Measurements from ENCODE around the gene B3GNT5. TPM values are rescaled to one million over a fixed set of nuclear protein-coding genes. Genes with fewer than 3 reads are reported as not detected.

B3GNT5 gene
- total and polyA plus RNA-seq, 11 donors = 0.87 to 12.3 (median 3.0) TPM

DNA sequence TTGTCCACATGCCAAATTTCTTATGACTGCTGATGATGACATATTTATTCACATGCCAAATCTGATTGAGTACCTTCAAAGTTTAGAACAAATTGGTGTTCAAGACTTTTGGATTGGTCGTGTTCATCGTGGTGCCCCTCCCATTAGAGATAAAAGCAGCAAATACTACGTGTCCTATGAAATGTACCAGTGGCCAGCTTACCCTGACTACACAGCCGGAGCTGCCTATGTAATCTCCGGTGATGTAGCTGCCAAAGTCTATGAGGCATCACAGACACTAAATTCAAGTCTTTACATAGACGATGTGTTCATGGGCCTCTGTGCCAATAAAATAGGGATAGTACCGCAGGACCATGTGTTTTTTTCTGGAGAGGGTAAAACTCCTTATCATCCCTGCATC, 17.3 kb downstream of the B3GNT5 start:
- Histone ChIP-seq H3K36me3 (peaks cover 0 to 18% (median 9%) of the 10 kb centered on the region in 9 donors), H3K9me3 (no peaks in the 10 kb centered on the region), H3K4me3 (no peak overlapping the region), H3K27me3 (no peaks in the 10 kb centered on the region), H3K27ac (no peak overlapping the region), H3K4me1 (peaks cover 0 to 57% (median 5%) of the 10 kb centered on the region in 12 donors)
- intact Hi-C loops (cut with DNase I) = no loop called here
- 80 to 86% (median 83%) methylated on average over 7 of the region's 7 CpGs for WGBS, 4 donors
- TF ChIP-seq CTCF (IDR thresholded peaks at IDR 0.05) (no peak), POLR2A (IDR thresholded peaks at IDR 0.05) (no peak)
- DNase-seq (no peak), ATAC-seq (no peak)

- DNase-seq (no peak), ATAC-seq (no peak)
- Histone ChIP-seq H3K27ac (peak overlapping the region in 1 of 12 donors; percentile 9), H3K4me3 (no peak overlapping the region), H3K9me3 (no peaks in the 10 kb centered on the region), H3K27me3 (no peaks in the 10 kb centered on the region), H3K36me3 (peaks cover 0 to 18% (median 9%) of the 10 kb centered on the region in 9 donors), H3K4me1 (peaks cover 0 to 54% (median 0%) of the 10 kb centered on the region in 12 donors)
- intact Hi-C loops (cut with DNase I) = no loop called here
- TF ChIP-seq POLR2A (IDR thresholded peaks at IDR 0.05) (no peak), CTCF (IDR thresholded peaks at IDR 0.05) (no peak)
- 96 to 97% (median 96%) methylated on average over 3 of the region's 3 CpGs for WGBS, 4 donors
Measured at GRCh38 chr3:183272142-183272541, 19.1 kb downstream of the B3GNT5 start.

- Histone ChIP-seq H3K36me3 (peaks cover 0 to 18% (median 9%) of the 10 kb centered on the region in 9 donors), H3K9me3 (no peaks in the 10 kb centered on the region), H3K27ac (peak overlapping the region in 1 of 12 donors; percentile 9), H3K27me3 (no peaks in the 10 kb centered on the region), H3K4me1 (peaks cover 0 to 54% (median 0%) of the 10 kb centered on the region in 12 donors), H3K4me3 (no peak overlapping the region)
- TF ChIP-seq CTCF (IDR thresholded peaks at IDR 0.05) (no peak), POLR2A (IDR thresholded peaks at IDR 0.05) (no peak)
- intact Hi-C loops (cut with DNase I) = no loop called here
- ATAC-seq (no peak), DNase-seq (no peak)
Measured at GRCh38 chr3:183272791-183273190, 19.7 kb downstream of the B3GNT5 start.

- Histone ChIP-seq H3K4me1 (peaks cover 0 to 50% (median 0%) of the 10 kb centered on the region in 12 donors), H3K4me3 (no peak overlapping the region), H3K9me3 (no peaks in the 10 kb centered on the region), H3K27me3 (no peaks in the 10 kb centered on the region), H3K36me3 (peaks cover 0 to 16% (median 9%) of the 10 kb centered on the region in 9 donors), H3K27ac (peak overlapping the region in 1 of 12 donors; percentile 77)
- ATAC-seq (no peak), DNase-seq (no peak)
- TF ChIP-seq CTCF (IDR thresholded peaks at IDR 0.05) (no peak), POLR2A (IDR thresholded peaks at IDR 0.05) (no peak)
- WGBS, 4 donors = 92 to 94% (median 93%) methylated on average over 5 of the region's 5 CpGs
- intact Hi-C loops (cut with DNase I) = no loop called here
Measured at GRCh38 chr3:183274609-183275008, 21.6 kb downstream of the B3GNT5 start.
